ENCODE results near the gene MATN4.

MATN4 gene

GRCh38 chr20:45318948-45319347 is 10.8 kb upstream of the MATN4 start:
- no peak for DNase-seq (ENCODE audit: low read depth)
- no peak overlapping the region for H3K4me3 ChIP-seq (ENCODE audit: low read depth, low read length)
- TF ChIP-seq CTCF (IDR thresholded peaks at IDR 0.05; ENCODE audit: insufficient read depth, low read depth, low read length, missing control alignments): no peak

- no peak for DNase-seq (ENCODE audit: low read depth)
- no peak for TF ChIP-seq CTCF (IDR thresholded peaks at IDR 0.05; ENCODE audit: insufficient read depth, low read depth, low read length, missing control alignments)
- H3K4me3 ChIP-seq (ENCODE audit: low read depth, low read length): no peak overlapping the region
Measured at GRCh38 chr20:45318386-45318939, 10.4 kb upstream of the MATN4 start.

GRCh38 chr20:45317826-45318225 is 9.7 kb upstream of the MATN4 start:
- no peak overlapping the region for H3K4me3 ChIP-seq (ENCODE audit: low read depth, low read length)
- TF ChIP-seq CTCF (IDR thresholded peaks at IDR 0.05; ENCODE audit: insufficient read depth, low read depth, low read length, missing control alignments): no peak
- DNase-seq (ENCODE audit: low read depth): no peak

- DNase-seq (ENCODE audit: low read depth): no peak
- H3K4me3 ChIP-seq (ENCODE audit: low read depth, low read length): no peak overlapping the region
- no peak for TF ChIP-seq CTCF (IDR thresholded peaks at IDR 0.05; ENCODE audit: insufficient read depth, low read depth, low read length, missing control alignments)
Measured at GRCh38 chr20:45316150-45317080, 8.3 kb upstream of the MATN4 start.

GRCh38 chr20:45315672-45316071 is 7.6 kb upstream of the MATN4 start:
- DNase-seq (ENCODE audit: low read depth): no peak
- no peak overlapping the region for H3K4me3 ChIP-seq (ENCODE audit: low read depth, low read length)

GRCh38 chr20:45313943-45314342 is 5.8 kb upstream of the MATN4 start:
- DNase-seq (ENCODE audit: low read depth): no peak
- TF ChIP-seq CTCF (IDR thresholded peaks at IDR 0.05; ENCODE audit: insufficient read depth, low read depth, low read length, missing control alignments): no peak
- H3K4me3 ChIP-seq (ENCODE audit: low read depth, low read length): no peak overlapping the region

More at GRCh38 chr20:45315672-45316071, 7.6 kb upstream of the MATN4 start:
- no peak for TF ChIP-seq CTCF (IDR thresholded peaks at IDR 0.05; ENCODE audit: insufficient read depth, low read depth, low read length, missing control alignments)

All from GM12865 (cell line).